H1 (cell line): ENCODE data around the gene GNAT1. TPM values are rescaled to one million over a fixed set of nuclear protein-coding genes. Genes with fewer than 3 reads are reported as not detected.

Experiments used
- SUZ12 ChIP-seq: fragments of 200-600 bp; sonication (generic); IDR thresholded peaks from 2 replicates; pipeline ENCODE4 v1.6.1; 2012; ENCODE audit warnings: mild to moderate bottlenecking, inconsistent platforms, low read length, moderate library complexity, mixed read lengths
- polyA plus RNA-seq, 7 experiments: library from polyadenylated mRNA; depleted of rRNA in 3 of 7; stranded (reverse) in 5 of 7; unstranded in 2 of 7; fragments of >200 nt in 5 of 7; fragments of 200-250 nt in 2 of 7; gene quantifications; 1 replicate in 5 of 7; 2 replicates in 1 of 7; 4 replicates in 1 of 7; pipeline versions ENCODE4 v1.2.1 to v1.2.3, GENCODE V29; 2011 to 2013; ENCODE audit warnings: missing spikeins in 2 of 7, mixed read lengths in 2 of 7
- total RNA-seq: library from RNA; stranded (reverse); fragmentation: NEBNext Ultra II Directional; extraction: Animal tissue kit (Norgen Biotek cat#: 25700); gene quantifications from 2 replicates; pipeline ENCODE4 v1.2.1, GENCODE V29; 2021

The GNAT1 gene
- total and polyA plus RNA-seq, 2 of the 8 experiments (the other 6 are each of a cell fraction or from before 2014, with no cell fraction given), result 0.08 TPM; not detected in 1

GRCh38 chr3:50207359-50208042, 16.1 kb downstream of the GNAT1 start (continued):
- TF ChIP-seq SUZ12, result no peak
